IMR-90 (cell line): ENCODE data around the gene KCTD10. TPM values are rescaled to one million over a fixed set of nuclear protein-coding genes. Genes with fewer than 3 reads are reported as not detected.

Source experiments
- ATAC-seq: fragments of 200-7000 bp; cut with Tn5 transposase; 2 replicates; pipeline ENCODE4 v1.9.1; 2020; ENCODE audit warnings: low read depth, mild to moderate bottlenecking, moderate library complexity
- BruUV-seq: library from RNA; stranded (reverse); fragments of 400-500 nt; replicated peaks from 2 replicates; lab custom pipeline; 2021; lab: Mats Ljungman, UMichigan
- CTCF ChIA-PET: fragments of 300-600 bp; formaldehyde crosslinking; extraction: SDS; loops from one replicate; lab custom pipeline; 2021; ENCODE audit warnings: antibody characterized with exemption; lab: Yijun Ruan, JAX
- POLR2A ChIA-PET: fragments of 300-600 bp; sonication (Branson Sonifier 250); formaldehyde crosslinking; loops from one replicate; lab custom pipeline; 2022; ENCODE audit warnings: antibody characterized with exemption; ENCODE audit not compliant: unreplicated experiment; lab: Charles Lee
- DNase-seq: peaks from one replicate; pipeline ENCODE4 v3.0.0; 2013
- H2AFZ ChIP-seq: replicated peaks from 2 replicates; pipeline ENCODE3; 2013; ENCODE audit warnings: low read length, mild to moderate bottlenecking; ENCODE audit not compliant: poor library complexity
- H2AK5ac ChIP-seq: 2 replicates; pipeline ENCODE4 v1.6.1; 2013; ENCODE audit warnings: low read depth, low read length, inconsistent platforms
- H2AK9ac ChIP-seq: replicated peaks from 2 replicates; pipeline ENCODE3; 2013; ENCODE audit warnings: mild to moderate bottlenecking, low read depth, low read length, moderate library complexity; ENCODE audit not compliant: poor library complexity
- H2BK120ac ChIP-seq: 2 replicates; pipeline ENCODE4 v1.6.1; 2013; ENCODE audit warnings: low read depth, low read length, inconsistent platforms
- H2BK15ac ChIP-seq: 3 replicates; pipeline ENCODE4 v1.6.1; 2013; ENCODE audit warnings: low read depth, low read length, inconsistent platforms
- H2BK20ac ChIP-seq: 2 replicates; pipeline ENCODE4 v1.6.1; 2013; ENCODE audit warnings: low read depth, mild to moderate bottlenecking, inconsistent platforms, low read length, moderate library complexity
- H2BK5ac ChIP-seq: 2 replicates; pipeline ENCODE4 v1.6.1; 2013; ENCODE audit warnings: mild to moderate bottlenecking, low read depth, low read length, inconsistent platforms; ENCODE audit not compliant: poor library complexity, severe bottlenecking
- H3K14ac ChIP-seq: replicated peaks from 2 replicates; pipeline ENCODE4 v1.6.1; 2013; ENCODE audit warnings: low read depth, low read length, inconsistent platforms
- H3K18ac ChIP-seq: 2 replicates; pipeline ENCODE4 v1.6.1; 2013; ENCODE audit warnings: low read depth, low read length, control low read depth
- H3K23ac ChIP-seq: 2 replicates; pipeline ENCODE4 v1.6.1; 2013; ENCODE audit warnings: low read depth, low read length, inconsistent platforms
- H3K27ac ChIP-seq: 2 replicates; pipeline ENCODE4 v1.5.1; 2013; ENCODE audit warnings: mild to moderate bottlenecking, control low read depth, low read length; ENCODE audit not compliant: insufficient read depth
- H3K27me3 ChIP-seq: 2 replicates; pipeline ENCODE4 v1.6.1; 2013; ENCODE audit warnings: low read length; ENCODE audit not compliant: control insufficient read depth, insufficient read depth
- H3K36me3 ChIP-seq: 2 replicates; pipeline ENCODE4 v1.6.1; 2013; ENCODE audit warnings: low read length, mixed read lengths; ENCODE audit not compliant: control insufficient read depth, insufficient read depth
- H3K4ac ChIP-seq: 2 replicates; pipeline ENCODE4 v1.6.1; 2013; ENCODE audit warnings: low read depth, low read length, inconsistent platforms
- H3K4me1 ChIP-seq: 2 replicates; pipeline ENCODE4 v1.6.1; 2013; ENCODE audit warnings: low read length, mixed read lengths; ENCODE audit not compliant: control insufficient read depth, insufficient read depth
- H3K4me2 ChIP-seq: 2 replicates; pipeline ENCODE4 v1.6.1; 2013; ENCODE audit warnings: low read depth, mild to moderate bottlenecking, control low read depth, low read length, moderate library complexity
- H3K4me3 ChIP-seq: 2 replicates; pipeline ENCODE4 v1.5.1; 2013; ENCODE audit warnings: low read depth, mild to moderate bottlenecking, control low read depth, low read length, moderate library complexity; ENCODE audit not compliant: insufficient read depth
- H3K56ac ChIP-seq: 2 replicates; pipeline ENCODE4 v1.6.1; 2013; ENCODE audit warnings: low read length, inconsistent platforms; ENCODE audit not compliant: insufficient read depth; ENCODE audit errors: extremely low read depth
- H3K79me1 ChIP-seq, 2 experiments: 2 replicates each; pipeline ENCODE4 v1.6.1; 2013; ENCODE audit warnings: low read length in 2 of 2, inconsistent platforms in 1 of 2, low read depth in 1 of 2
- H3K9ac ChIP-seq: 2 replicates; pipeline ENCODE4 v1.6.1; 2013; ENCODE audit warnings: low read depth, low read length, control low read depth
- H3K9me1 ChIP-seq: 2 replicates; pipeline ENCODE4 v1.6.1; 2013; ENCODE audit warnings: low read length, inconsistent platforms; ENCODE audit not compliant: insufficient read depth
- H3K9me3 ChIP-seq: 2 replicates; pipeline ENCODE4 v1.6.1; 2013; ENCODE audit warnings: low read length; ENCODE audit not compliant: control insufficient read depth, insufficient read depth
- H4K20me1 ChIP-seq: 2 replicates; pipeline ENCODE4 v1.6.1; 2013; ENCODE audit warnings: low read length, inconsistent platforms; ENCODE audit not compliant: insufficient read depth
- H4K5ac ChIP-seq: 2 replicates; pipeline ENCODE4 v1.6.1; 2013; ENCODE audit warnings: mild to moderate bottlenecking, low read depth, low read length, control low read depth
- H4K8ac ChIP-seq, 2 experiments: 2 replicates each; pipeline ENCODE4 v1.6.1; 2013; ENCODE audit warnings: low read depth in 2 of 2, low read length in 2 of 2, control low read depth in 1 of 2, inconsistent platforms in 1 of 2
- H4K91ac ChIP-seq: 2 replicates; pipeline ENCODE4 v1.6.1; 2013; ENCODE audit warnings: low read depth, low read length, inconsistent platforms; ENCODE audit not compliant: insufficient read depth
- MAFK ChIP-seq: IDR thresholded peaks from 2 replicates; pipeline ENCODE4 v1.6.1; 2012; ENCODE audit warnings: low read depth, low read length, improper control_type of control experiment
- MXI1 ChIP-seq: IDR thresholded peaks from 2 replicates; pipeline ENCODE4 v1.6.1; 2012; ENCODE audit warnings: low read depth, mild to moderate bottlenecking, low read length, moderate library complexity, borderline replicate concordance
- RCOR1 ChIP-seq: IDR thresholded peaks from 2 replicates; pipeline ENCODE4 v1.6.1; 2012; ENCODE audit warnings: mild to moderate bottlenecking, low read length, improper control_type of control experiment; ENCODE audit not compliant: insufficient replicate concordance
- WGBS, 2 experiments: methylation state at CpG; one replicate each; pipeline versions ENCODE4 v1.1.5 to v1.1.7; 2013; ENCODE audit warnings: missing lambda C conversion rate in 2 of 2; ENCODE audit not compliant: insufficient read length in 1 of 2; ENCODE audit errors: extremely low coverage in 2 of 2; 5-methylcytosine and 5-hydroxymethylcytosine counted together
- dilution Hi-C: fragments of 300-500 bp; cut with HindIII; formaldehyde crosslinking; loops from one replicate; pipeline ENCODE4 v1.14.3; 2018; ENCODE audit warnings: low sequenced_read_pairs; ENCODE audit not compliant: unreplicated experiment
- in situ Hi-C: fragments of 300-500 bp; cut with MboI; formaldehyde crosslinking; loops from 3 replicates; pipeline ENCODE4 v1.14.3; 2019; ENCODE audit warnings: low sequenced_read_pairs, inconsistent platforms, mixed read lengths
- intact Hi-C: fragments of 100-400 bp; cut with micrococcal nuclease; formaldehyde crosslinking; loops from 2 replicates; pipeline ENCODE4 v1.10.0; 2022
- polyA plus RNA-seq, 3 experiments: library from polyadenylated mRNA; depleted of rRNA; stranded (reverse); fragments of >200 nt; gene quantifications; 2 replicates each; pipeline ENCODE4 v1.2.3, GENCODE V29; 2012; ENCODE audit warnings: low replicate concordance in 1 of 3
- total RNA-seq: library from RNA; depleted of rRNA; stranded (reverse); fragments of >200 nt; gene quantifications from 2 replicates; pipeline ENCODE4 v1.2.3, GENCODE V29; 2012

KCTD10 gene
- total and polyA plus RNA-seq, 2 of the 4 experiments (the other 2 are of a cell fraction): 72.1 to 88.4 TPM

- no peak overlapping the region for H3K27ac ChIP-seq
- BruUV-seq: no TSS peak
- no peak overlapping the region for H2AFZ ChIP-seq
- no peak overlapping the region for H4K91ac ChIP-seq
- no peak overlapping the region for H3K9ac ChIP-seq
- peaks cover 62% of the 10 kb centered on the region for H3K36me3 ChIP-seq
- no peak for DNase-seq
- H4K8ac ChIP-seq: no peak overlapping the region
- in situ Hi-C loops: no loop called here
- no peak overlapping the region for H2BK20ac ChIP-seq
- no CpG with 5 or more reads among the region's 5 CpGs for WGBS, 2 experiments
- no peak overlapping the region for H3K4me2 ChIP-seq
- H3K4ac ChIP-seq: no peak overlapping the region
- H3K14ac ChIP-seq: no peak overlapping the region
- ChIA-PET CTCF (interaction anchor here (0.9 kb wide), 3 partner anchors 15 to 17 kb away, joined by 3 read pairs; no protein-coding TSS in a partner anchor), POLR2A (no interaction called here)
- no peak overlapping the region for H3K23ac ChIP-seq
- H2AK5ac ChIP-seq: no peak overlapping the region
- H4K20me1 ChIP-seq: no peaks in the 10 kb centered on the region
- H3K9me3 ChIP-seq: no peaks in the 10 kb centered on the region
- no peaks in the 10 kb centered on the region for H3K9me1 ChIP-seq
- H4K5ac ChIP-seq: no peak overlapping the region
- no peak overlapping the region for H2BK5ac ChIP-seq
- H3K4me3 ChIP-seq: no peak overlapping the region
- no peak overlapping the region for H3K56ac ChIP-seq
- H3K79me1 ChIP-seq: peaks cover 0 to 5% of the 10 kb centered on the region in 2 experiments; a peak in 1 of 4 replicates
- H3K18ac ChIP-seq: no peak overlapping the region
- intact Hi-C loops: no loop called here
- no peak for ATAC-seq
- no peak overlapping the region for H2AK9ac ChIP-seq
- H2BK120ac ChIP-seq: no peak overlapping the region
- no peak overlapping the region for H2BK15ac ChIP-seq
- TF ChIP-seq MXI1: no peak
- no peak for TF ChIP-seq MAFK
- no peak for TF ChIP-seq RCOR1
- H3K4me1 ChIP-seq: no peaks in the 10 kb centered on the region
- H3K27me3 ChIP-seq: no peaks in the 10 kb centered on the region
- dilution Hi-C loops: no loop called here
Observed at GRCh38 chr12:109502332-109502731, 25.2 kb upstream of the KCTD10 start.
